HepG2 (cell line): Measurements from ENCODE around the gene CHKB. TPM values are rescaled to one million over a fixed set of nuclear protein-coding genes. Genes with fewer than 3 reads are reported as not detected.

Source experiments
- CAMTA2 ChIP-seq: sonication (generic); formaldehyde crosslinking; IDR thresholded peaks from 2 replicates; pipeline ENCODE4 v1.4.0; 2020; ENCODE audit warnings: mild to moderate bottlenecking, missing genetic modification reagents, borderline replicate concordance
- DR1 ChIP-seq: sonication (generic); formaldehyde crosslinking; IDR thresholded peaks from 2 replicates; pipeline ENCODE4 v1.8.0; 2021; ENCODE audit warnings: mild to moderate bottlenecking, missing genetic modification reagents, inconsistent platforms
- FLYWCH1 ChIP-seq: sonication (generic); formaldehyde crosslinking; IDR thresholded peaks from 2 replicates; pipeline ENCODE4 v1.8.1; 2023; ENCODE audit warnings: mild to moderate bottlenecking, missing genetic modification reagents
- HINFP ChIP-seq: sonication (generic); formaldehyde crosslinking; IDR thresholded peaks from 2 replicates; pipeline ENCODE4 v1.4.0; 2020; ENCODE audit warnings: low read depth, mild to moderate bottlenecking, missing genetic modification reagents
- HNF4A ChIP-seq: sonication (generic); formaldehyde crosslinking; IDR thresholded peaks from 2 replicates; pipeline ENCODE4 v1.4.0; 2020; ENCODE audit warnings: missing genetic modification reagents
- MAZ ChIP-seq, 2 experiments: sonication (generic) in 1 of 2; formaldehyde crosslinking in 1 of 2; IDR thresholded peaks; 2 replicates each; pipeline versions ENCODE4 v1.5.0 to v1.6.1; 2012 to 2020; ENCODE audit warnings: low read depth in 2 of 2, mild to moderate bottlenecking in 2 of 2, borderline replicate concordance in 1 of 2, improper control_type of control experiment in 1 of 2, low read length in 1 of 2, missing genetic modification reagents in 1 of 2, moderate library complexity in 1 of 2
- NFRKB ChIP-seq: fragments of 450-650 bp; IDR thresholded peaks from 2 replicates; pipeline ENCODE4 v1.6.1; 2017
- PHB2 ChIP-seq: fragments of 450-650 bp; IDR thresholded peaks from 2 replicates; pipeline ENCODE4 v1.6.1; 2018; ENCODE audit not compliant: partially characterized antibody
- PLRG1 ChIP-seq: fragments of 450-650 bp; conservative IDR thresholded peaks from 2 replicates; pipeline ENCODE4 v1.6.1; 2016
- PLSCR1 ChIP-seq: sonication (generic); formaldehyde crosslinking; IDR thresholded peaks from 2 replicates; pipeline ENCODE4 v1.5.0; 2020; ENCODE audit warnings: missing genetic modification reagents, mild to moderate bottlenecking, borderline replicate concordance
- POGK ChIP-seq: sonication (generic); formaldehyde crosslinking; conservative IDR thresholded peaks from 2 replicates; pipeline ENCODE4 v1.8.0; 2022; ENCODE audit warnings: mild to moderate bottlenecking, moderate library complexity, missing genetic modification reagents
- SAFB2 ChIP-seq: sonication (generic); formaldehyde crosslinking; IDR thresholded peaks from 2 replicates; pipeline ENCODE4 v1.5.1; 2020; ENCODE audit warnings: missing genetic modification reagents, low read depth, mild to moderate bottlenecking, borderline replicate concordance
- TFDP1 ChIP-seq: IDR thresholded peaks from 2 replicates; pipeline ENCODE4 v1.6.1; 2016; ENCODE audit warnings: missing compliant biosample characterization, missing genetic modification reagents, borderline replicate concordance
- YEATS4 ChIP-seq: sonication (generic); formaldehyde crosslinking; IDR thresholded peaks from 2 replicates; pipeline ENCODE4 v1.4.0; 2020; ENCODE audit warnings: missing genetic modification reagents, borderline replicate concordance
- ZBTB1 ChIP-seq: sonication (generic); formaldehyde crosslinking; IDR thresholded peaks from 2 replicates; pipeline ENCODE4 v1.4.0; 2020; ENCODE audit warnings: missing genetic modification reagents, borderline replicate concordance
- ZC3H4 ChIP-seq: sonication (generic); formaldehyde crosslinking; IDR thresholded peaks from 2 replicates; pipeline ENCODE4 v1.4.0; 2020; ENCODE audit warnings: missing genetic modification reagents, borderline replicate concordance
- ZNF12 ChIP-seq: sonication (generic); formaldehyde crosslinking; IDR thresholded peaks from 2 replicates; pipeline ENCODE4 v1.5.0; 2020; ENCODE audit warnings: missing genetic modification reagents
- ZNF17 ChIP-seq: sonication (generic); formaldehyde crosslinking; IDR thresholded peaks from 2 replicates; pipeline ENCODE4 v1.5.0; 2020; ENCODE audit warnings: mild to moderate bottlenecking, missing genetic modification reagents
- ZNF335 ChIP-seq: sonication (generic); formaldehyde crosslinking; IDR thresholded peaks from 2 replicates; pipeline ENCODE4 v1.4.0; 2020; ENCODE audit warnings: missing genetic modification reagents
- ZNF446 ChIP-seq: sonication (generic); formaldehyde crosslinking; IDR thresholded peaks from 2 replicates; pipeline ENCODE4 v1.5.0; 2020; ENCODE audit warnings: mild to moderate bottlenecking, missing genetic modification reagents
- ZNF451 ChIP-seq: sonication (generic); formaldehyde crosslinking; IDR thresholded peaks from 2 replicates; pipeline ENCODE4 v1.5.0; 2020; ENCODE audit warnings: mild to moderate bottlenecking, missing genetic modification reagents
- ZNF510 ChIP-seq: sonication (generic); formaldehyde crosslinking; IDR thresholded peaks from 2 replicates; pipeline ENCODE4 v1.4.0; 2020; ENCODE audit warnings: low read depth, mild to moderate bottlenecking, missing genetic modification reagents
- ZNF776 ChIP-seq: sonication (generic); formaldehyde crosslinking; IDR thresholded peaks from 2 replicates; pipeline ENCODE4 v1.4.0; 2020; ENCODE audit warnings: mild to moderate bottlenecking, missing genetic modification reagents
- polyA plus RNA-seq, 8 experiments: library from polyadenylated mRNA; depleted of rRNA in 3 of 8; stranded (reverse) in 7 of 8; unstranded in 1 of 8; fragments of >200 nt; fragmentation: Illumina TruSeq in 4 of 8; extraction: Trizol in 4 of 8; gene quantifications; 2 replicates each; pipeline versions ENCODE4 v1.2.1 to v1.2.3, GENCODE V29; 2011 to 2016; ENCODE audit warnings: low read depth in 4 of 8, missing spikeins in 1 of 8, mixed read lengths in 1 of 8; ENCODE audit not compliant: insufficient read depth in 1 of 8
- total RNA-seq, 5 experiments: library from RNA; depleted of rRNA; stranded (reverse); fragments of >200 nt; fragmentation: Illumina TruSeq; extraction: Trizol; gene quantifications; 2 replicates each; pipeline ENCODE4 v1.2.3, GENCODE V29; 2016; ENCODE audit warnings: low read depth in 1 of 5
- TF ChIP-seq, protein P1 (sequence below): sonication (generic); formaldehyde crosslinking; conservative IDR thresholded peaks from 2 replicates; pipeline ENCODE4 v1.8.0; 2022; ENCODE audit warnings: low read depth, missing genetic modification reagents

Gene CHKB
- total and polyA plus RNA-seq, 2 of the 13 experiments (the other 11 are each of a cell fraction or from before 2014, with no cell fraction given), result 24.5 to 42.7 TPM

DNA sequence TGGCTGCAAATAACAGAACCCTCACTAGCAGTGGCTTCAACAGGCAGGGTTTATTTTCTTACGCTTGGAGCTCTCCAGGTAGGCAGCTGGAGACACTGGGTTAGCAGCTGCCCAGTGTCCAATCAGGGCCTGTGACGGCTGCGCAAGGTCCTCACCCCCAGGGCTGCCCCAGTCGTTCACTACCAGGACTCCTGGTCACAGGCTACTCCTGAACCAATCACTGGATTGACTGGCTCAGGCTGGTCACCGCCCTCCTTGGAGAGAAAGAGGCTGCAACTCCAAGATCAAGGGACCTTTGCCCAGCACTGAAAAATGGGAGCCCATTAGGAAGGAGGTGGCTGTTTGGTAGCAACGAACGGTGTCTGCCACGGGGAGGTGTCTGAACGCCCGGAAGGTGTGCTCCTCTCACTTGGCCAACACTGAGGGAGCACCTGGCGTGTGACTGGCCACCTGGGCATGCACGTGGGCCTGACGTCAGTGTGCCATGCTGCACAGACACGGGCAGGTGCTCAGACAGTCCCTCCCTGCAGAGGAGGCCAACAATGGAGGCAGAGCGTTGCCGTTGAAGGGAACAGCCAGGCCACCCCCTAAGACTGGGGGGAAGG, 40.2 kb upstream of the CHKB start (continued):
- TF ChIP-seq, protein P1, sequence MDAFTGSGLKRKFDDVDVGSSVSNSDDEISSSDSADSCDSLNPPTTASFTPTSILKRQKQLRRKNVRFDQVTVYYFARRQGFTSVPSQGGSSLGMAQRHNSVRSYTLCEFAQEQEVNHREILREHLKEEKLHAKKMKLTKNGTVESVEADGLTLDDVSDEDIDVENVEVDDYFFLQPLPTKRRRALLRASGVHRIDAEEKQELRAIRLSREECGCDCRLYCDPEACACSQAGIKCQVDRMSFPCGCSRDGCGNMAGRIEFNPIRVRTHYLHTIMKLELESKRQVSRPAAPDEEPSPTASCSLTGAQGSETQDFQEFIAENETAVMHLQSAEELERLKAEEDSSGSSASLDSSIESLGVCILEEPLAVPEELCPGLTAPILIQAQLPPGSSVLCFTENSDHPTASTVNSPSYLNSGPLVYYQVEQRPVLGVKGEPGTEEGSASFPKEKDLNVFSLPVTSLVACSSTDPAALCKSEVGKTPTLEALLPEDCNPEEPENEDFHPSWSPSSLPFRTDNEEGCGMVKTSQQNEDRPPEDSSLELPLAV (CRISPR knock-in tag), result no peak
- TF ChIP-seq DR1 (CRISPR knock-in tag), result 0 out of 2 replicates have a peak, but pooled peaks have one; percentile 48
- TF ChIP-seq ZNF12 (CRISPR knock-in tag), result no peak
- TF ChIP-seq MAZ (IDR thresholded peaks at IDR 0.05; ENCODE audit: borderline replicate concordance, low read depth, low read length), result no peak
- 0 out of 2 replicates have a peak, but pooled peaks have one; percentile 62 for TF ChIP-seq MAZ (CRISPR knock-in tag; IDR thresholded peaks at IDR 0.05; ENCODE audit: low read depth)
- TF ChIP-seq PHB2, result no peak
- TF ChIP-seq ZNF17, result no peak
- 0 out of 2 replicates have a peak, but pooled peaks have one; percentile 69 for TF ChIP-seq ZNF451 (CRISPR knock-in tag)
- TF ChIP-seq ZNF446, result no peak
- peak; percentile 23; the same call in 1 of the 2 replicates for TF ChIP-seq HNF4A
- TF ChIP-seq SAFB2 (CRISPR knock-in tag), result no peak
- TF ChIP-seq ZNF335 (CRISPR knock-in tag), result no peak
- no peak for TF ChIP-seq PLSCR1 (CRISPR knock-in tag)
- no peak for TF ChIP-seq NFRKB
- TF ChIP-seq YEATS4 (CRISPR knock-in tag), result peak; percentile 26; the same call in 1 of the 2 replicates
- no peak for TF ChIP-seq ZC3H4 (CRISPR knock-in tag)
- no peak for TF ChIP-seq ZNF510 (CRISPR knock-in tag)
- TF ChIP-seq CAMTA2 (CRISPR knock-in tag), result no peak
- TF ChIP-seq PLRG1, result no peak
- TF ChIP-seq FLYWCH1 (CRISPR knock-in tag), result no peak
- no peak for TF ChIP-seq ZNF776 (CRISPR knock-in tag)
- TF ChIP-seq POGK (CRISPR knock-in tag), result no peak; the same call in 1 of the 2 replicates
- no peak for TF ChIP-seq ZBTB1 (CRISPR knock-in tag)
- no peak for TF ChIP-seq HINFP
- peak; percentile 34; the same call in 1 of the 2 replicates for TF ChIP-seq TFDP1 (CRISPR knock-in tag)
